ENCODE results near the gene NOA1. TPM values are rescaled to one million over a fixed set of nuclear protein-coding genes. Genes with fewer than 3 reads are reported as not detected.
"Not testable (repeated sequence)": the region's sequence is repeated elsewhere in the genome, so short reads cannot be mapped to it uniquely, and the experiment has no call there.

Gene NOA1
- total RNA-seq, 1 donor from 2014 or later, result 13.0 TPM

GRCh38 chr4:56937262-56937661 is 40.1 kb downstream of the NOA1 start:
- DNase-seq, result no peak
- Histone ChIP-seq H3K27me3 (ENCODE audit: low read depth) (no peaks in the 10 kb centered on the region), H3K4me3 (no peak overlapping the region), H3K4me1 (peaks cover 3% of the 10 kb centered on the region), H3K27ac (replicated peaks) (no peak overlapping the region), H3K36me3 (peaks cover 31% of the 10 kb centered on the region), H3K9me3 (replicated peaks) (no peaks in the 10 kb centered on the region)
- TF ChIP-seq CTCF (IDR thresholded peaks at IDR 0.05; ENCODE audit: borderline replicate concordance), result no peak
- intact Hi-C loops (cut with micrococcal nuclease), result no loop called here

GRCh38 chr4:56931924-56932323 is 45.5 kb downstream of the NOA1 start:
- no peaks in the 10 kb centered on the region for H3K4me1 ChIP-seq
- H3K4me3 ChIP-seq, result no peak overlapping the region
- H3K36me3 ChIP-seq, result peaks cover 36% of the 10 kb centered on the region
- H3K9me3 ChIP-seq (replicated peaks), result no peaks in the 10 kb centered on the region
- no peak overlapping the region for H3K27ac ChIP-seq (replicated peaks)
- intact Hi-C loops (cut with micrococcal nuclease), result no loop called here
- no peak for TF ChIP-seq CTCF (IDR thresholded peaks at IDR 0.05; ENCODE audit: borderline replicate concordance)
- no peak for DNase-seq
- no peaks in the 10 kb centered on the region for H3K27me3 ChIP-seq (ENCODE audit: low read depth)

GRCh38 chr4:56930638-56931037 is 46.8 kb downstream of the NOA1 start:
- no peak for TF ChIP-seq CTCF (IDR thresholded peaks at IDR 0.05; ENCODE audit: borderline replicate concordance)
- Histone ChIP-seq H3K4me3 (no peak overlapping the region), H3K27me3 (ENCODE audit: low read depth) (no peaks in the 10 kb centered on the region), H3K4me1 (no peaks in the 10 kb centered on the region), H3K9me3 (replicated peaks) (no peaks in the 10 kb centered on the region), H3K27ac (replicated peaks) (no peak overlapping the region), H3K36me3 (peaks cover 33% of the 10 kb centered on the region)
- intact Hi-C loops (cut with micrococcal nuclease), result no loop called here
- DNase-seq, result no peak

- peaks cover 62% of the 10 kb centered on the region for H3K36me3 ChIP-seq
- no peak for TF ChIP-seq CTCF (IDR thresholded peaks at IDR 0.05; ENCODE audit: borderline replicate concordance)
These were observed 50.2 kb downstream of the NOA1 start for GRCh38 chr4:56927196-56927595.

GRCh38 chr4:56914977-56915376 is 62.4 kb downstream of the NOA1 start:
- H3K27me3 ChIP-seq (ENCODE audit: low read depth); H3K9me3 ChIP-seq (replicated peaks); intact Hi-C loops (cut with micrococcal nuclease); H3K4me3 ChIP-seq; DNase-seq; H3K27ac ChIP-seq (replicated peaks): not testable (repeated sequence)
- H3K4me1 ChIP-seq, result peaks cover 53% of the 10 kb centered on the region
- peaks cover 12% of the 10 kb centered on the region for H3K36me3 ChIP-seq

More at GRCh38 chr4:56927196-56927595, 50.2 kb downstream of the NOA1 start:
- intact Hi-C loops (cut with micrococcal nuclease), result no loop called here
- DNase-seq, result no peak
- Histone ChIP-seq H3K9me3 (replicated peaks) (no peaks in the 10 kb centered on the region), H3K4me1 (no peaks in the 10 kb centered on the region), H3K27me3 (ENCODE audit: low read depth) (no peaks in the 10 kb centered on the region), H3K27ac (replicated peaks) (no peak overlapping the region), H3K4me3 (no peak overlapping the region)

- no peak overlapping the region for H3K4me3 ChIP-seq
- no peak for TF ChIP-seq CTCF (IDR thresholded peaks at IDR 0.05; ENCODE audit: borderline replicate concordance)
- DNase-seq, result no peak
- H3K36me3 ChIP-seq, result peaks cover 7% of the 10 kb centered on the region
- intact Hi-C loops (cut with micrococcal nuclease), result no loop called here
- peaks cover 59% of the 10 kb centered on the region for H3K4me1 ChIP-seq
- H3K27ac ChIP-seq (replicated peaks), result no peak overlapping the region
- H3K9me3 ChIP-seq (replicated peaks), result no peaks in the 10 kb centered on the region
- no peaks in the 10 kb centered on the region for H3K27me3 ChIP-seq (ENCODE audit: low read depth)
These were observed 63.1 kb downstream of the NOA1 start for GRCh38 chr4:56914336-56914735.

Other genes starting within 250 kb of the NOA1 start
- gene SPINK2, start 155.9 kb downstream of the NOA1 start, total RNA-seq, result 0.80 TPM
- 24.1 TPM for gene REST, start 69.7 kb downstream of the NOA1 start, total RNA-seq
- 73.0 TPM for gene POLR2B, start 1.3 kb upstream of the NOA1 start, total RNA-seq
- 698 TPM for gene IGFBP7, start 132.8 kb upstream of the NOA1 start, total RNA-seq

Data from left ventricle myocardium inferior (tissue), 1 donor.